LNCAP (cell line): Measurements from ENCODE around the gene RAP1GAP.

Experiments used
- TF ChIP-seq, protein P1 (sequence below): fragments of 450-650 bp; IDR thresholded peaks from 2 replicates; pipeline ENCODE4 v1.5.1; 2017; ENCODE audit warnings: mild to moderate bottlenecking

Gene RAP1GAP

DNA sequence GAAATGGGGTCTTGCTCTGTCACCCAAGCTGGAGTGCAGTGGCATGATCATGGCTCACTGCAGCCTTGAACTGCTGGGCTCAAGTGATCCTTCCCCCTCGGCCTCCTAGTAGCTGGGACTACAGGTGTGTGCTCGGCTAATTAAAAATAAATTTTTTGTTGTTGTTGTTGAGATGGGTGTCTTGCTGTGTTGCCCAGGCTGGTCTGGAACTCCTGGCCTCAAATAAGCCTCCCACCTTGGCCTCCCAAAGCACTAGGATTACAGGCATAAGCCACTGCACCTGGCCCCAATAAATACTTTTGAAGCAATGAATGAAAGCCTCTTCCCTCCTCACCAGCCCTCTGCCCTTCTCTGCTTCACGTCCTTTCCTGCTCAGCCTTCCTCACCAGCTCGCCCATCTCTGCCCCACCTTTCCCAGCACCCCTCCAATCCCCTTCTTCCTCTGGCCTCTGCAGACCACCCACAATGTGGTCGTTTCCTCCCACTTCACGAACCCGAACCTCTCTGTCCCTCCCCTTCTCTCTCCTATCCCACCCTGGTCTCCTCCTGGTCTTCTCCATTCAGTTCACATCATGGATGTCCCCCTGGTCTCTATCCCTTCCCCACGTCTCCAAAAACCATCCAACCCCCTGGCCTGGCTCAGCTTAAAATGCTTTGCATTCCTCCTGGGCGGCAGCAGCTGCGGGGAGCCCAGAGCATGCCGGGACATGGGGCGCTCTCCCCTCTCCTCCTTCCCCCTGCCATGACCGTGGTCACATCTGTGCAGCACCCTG, 38.4 kb downstream of the RAP1GAP start:
- TF ChIP-seq, protein P1, sequence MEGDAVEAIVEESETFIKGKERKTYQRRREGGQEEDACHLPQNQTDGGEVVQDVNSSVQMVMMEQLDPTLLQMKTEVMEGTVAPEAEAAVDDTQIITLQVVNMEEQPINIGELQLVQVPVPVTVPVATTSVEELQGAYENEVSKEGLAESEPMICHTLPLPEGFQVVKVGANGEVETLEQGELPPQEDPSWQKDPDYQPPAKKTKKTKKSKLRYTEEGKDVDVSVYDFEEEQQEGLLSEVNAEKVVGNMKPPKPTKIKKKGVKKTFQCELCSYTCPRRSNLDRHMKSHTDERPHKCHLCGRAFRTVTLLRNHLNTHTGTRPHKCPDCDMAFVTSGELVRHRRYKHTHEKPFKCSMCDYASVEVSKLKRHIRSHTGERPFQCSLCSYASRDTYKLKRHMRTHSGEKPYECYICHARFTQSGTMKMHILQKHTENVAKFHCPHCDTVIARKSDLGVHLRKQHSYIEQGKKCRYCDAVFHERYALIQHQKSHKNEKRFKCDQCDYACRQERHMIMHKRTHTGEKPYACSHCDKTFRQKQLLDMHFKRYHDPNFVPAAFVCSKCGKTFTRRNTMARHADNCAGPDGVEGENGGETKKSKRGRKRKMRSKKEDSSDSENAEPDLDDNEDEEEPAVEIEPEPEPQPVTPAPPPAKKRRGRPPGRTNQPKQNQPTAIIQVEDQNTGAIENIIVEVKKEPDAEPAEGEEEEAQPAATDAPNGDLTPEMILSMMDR: no peak

DNA sequence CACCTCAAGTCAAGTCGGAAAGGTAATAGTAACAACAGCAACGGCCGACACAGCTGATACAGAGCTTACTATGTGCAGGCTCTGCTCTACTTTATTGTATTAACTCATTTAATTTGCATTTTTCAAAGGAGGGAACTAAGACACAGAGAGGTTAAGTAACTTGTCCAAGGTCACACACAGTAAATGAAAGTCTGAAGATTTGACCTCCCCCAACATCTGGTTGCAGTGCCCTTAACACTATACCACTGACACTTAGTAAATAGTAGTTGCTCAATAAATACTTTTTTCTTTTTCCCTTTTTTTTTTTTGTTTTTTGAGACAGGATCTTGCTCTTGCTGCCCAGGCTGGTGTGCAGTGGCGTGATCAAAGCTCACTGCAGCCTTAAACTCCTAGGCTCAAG, 39.2 kb downstream of the RAP1GAP start:
- TF ChIP-seq, protein P1: no peak

DNA sequence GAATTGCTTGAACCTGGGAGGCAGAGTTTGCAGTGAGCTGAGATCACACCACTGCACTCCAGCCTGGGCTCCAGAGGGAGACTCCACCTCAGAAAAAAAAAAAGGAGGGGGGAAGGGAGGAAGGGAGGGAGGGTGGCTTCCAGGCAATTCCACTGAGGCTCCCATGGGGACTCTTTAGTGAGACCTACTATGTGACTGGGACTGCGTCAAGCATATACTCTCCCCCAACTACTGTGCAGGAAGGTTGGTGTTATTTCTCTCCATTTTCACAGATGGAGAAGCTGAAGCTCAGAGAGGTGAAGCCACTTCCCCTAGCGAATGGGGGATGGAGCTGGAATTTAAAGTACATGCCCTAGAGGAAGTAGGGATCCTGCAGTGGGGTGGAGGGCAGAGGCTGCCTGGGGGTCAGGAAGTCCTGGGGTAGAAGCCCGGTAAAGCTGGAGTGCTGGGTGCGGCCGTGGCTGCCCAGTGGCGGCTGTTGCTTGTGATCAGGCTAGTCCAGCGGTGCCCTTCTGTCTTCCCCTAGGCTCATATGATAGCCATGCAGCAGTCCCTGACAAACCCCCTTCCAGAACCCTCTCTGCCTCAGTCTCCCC, 40.3 kb downstream of the RAP1GAP start:
- TF ChIP-seq, protein P1: no peak

DNA sequence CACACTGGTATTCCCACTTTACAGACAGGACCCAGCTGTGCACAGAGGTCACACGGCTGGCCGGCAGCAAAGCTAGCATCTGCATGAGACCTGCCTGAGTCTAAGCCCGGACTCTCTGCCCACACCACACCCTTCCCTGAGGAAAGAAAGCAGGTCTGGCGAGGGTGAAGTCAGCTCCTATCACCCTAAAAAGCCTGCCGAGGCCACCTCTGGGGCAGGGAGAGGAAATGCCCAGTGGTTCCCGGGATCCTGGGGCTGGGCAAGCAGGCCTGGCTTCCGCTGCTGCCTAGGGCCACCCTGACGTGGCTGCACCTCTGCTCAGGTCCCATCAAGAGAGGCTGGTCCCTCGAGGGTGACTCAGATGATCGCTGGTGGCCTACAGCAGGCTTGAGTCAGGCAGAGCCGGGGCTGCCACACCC, 42.2 kb downstream of the RAP1GAP start:
- TF ChIP-seq, protein P1: no peak

DNA sequence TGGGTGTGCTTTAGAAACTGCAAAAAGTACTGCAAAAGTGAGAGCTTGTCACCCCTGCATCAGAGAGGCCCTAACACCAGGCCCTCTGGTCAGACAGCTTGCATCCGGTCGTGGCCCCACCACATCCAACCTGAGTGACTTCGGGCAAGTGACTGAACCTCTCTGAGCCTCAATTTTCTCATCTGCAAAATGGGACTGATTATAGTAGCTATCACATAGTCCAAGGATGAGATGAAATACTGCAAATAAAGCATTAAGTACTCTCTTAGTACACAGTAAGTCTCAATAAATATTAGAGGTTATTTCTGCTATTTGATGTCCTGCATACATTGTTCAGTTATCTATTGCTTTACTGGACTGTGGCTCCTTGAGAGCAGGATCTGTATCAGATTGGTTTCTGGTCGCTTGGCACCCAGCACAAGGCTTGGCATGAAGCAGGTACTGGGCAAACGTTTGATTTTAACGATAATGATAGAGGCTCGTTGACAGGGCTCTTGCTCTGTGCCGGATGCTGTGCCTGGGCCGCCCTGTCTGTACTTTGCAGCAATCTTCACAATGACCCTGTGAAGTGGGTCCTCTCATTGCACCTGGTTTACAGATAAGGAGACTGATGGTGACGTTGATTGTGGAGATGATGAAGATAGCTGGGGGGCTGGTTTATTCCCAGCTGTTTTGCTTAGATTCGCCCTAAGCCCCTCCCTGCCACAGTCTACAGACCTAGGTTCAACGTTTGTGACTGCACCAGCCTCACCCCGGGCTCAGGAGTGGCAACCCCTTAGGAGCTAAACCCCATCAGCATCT, 43.6 kb downstream of the RAP1GAP start:
- TF ChIP-seq, protein P1: no peak

DNA sequence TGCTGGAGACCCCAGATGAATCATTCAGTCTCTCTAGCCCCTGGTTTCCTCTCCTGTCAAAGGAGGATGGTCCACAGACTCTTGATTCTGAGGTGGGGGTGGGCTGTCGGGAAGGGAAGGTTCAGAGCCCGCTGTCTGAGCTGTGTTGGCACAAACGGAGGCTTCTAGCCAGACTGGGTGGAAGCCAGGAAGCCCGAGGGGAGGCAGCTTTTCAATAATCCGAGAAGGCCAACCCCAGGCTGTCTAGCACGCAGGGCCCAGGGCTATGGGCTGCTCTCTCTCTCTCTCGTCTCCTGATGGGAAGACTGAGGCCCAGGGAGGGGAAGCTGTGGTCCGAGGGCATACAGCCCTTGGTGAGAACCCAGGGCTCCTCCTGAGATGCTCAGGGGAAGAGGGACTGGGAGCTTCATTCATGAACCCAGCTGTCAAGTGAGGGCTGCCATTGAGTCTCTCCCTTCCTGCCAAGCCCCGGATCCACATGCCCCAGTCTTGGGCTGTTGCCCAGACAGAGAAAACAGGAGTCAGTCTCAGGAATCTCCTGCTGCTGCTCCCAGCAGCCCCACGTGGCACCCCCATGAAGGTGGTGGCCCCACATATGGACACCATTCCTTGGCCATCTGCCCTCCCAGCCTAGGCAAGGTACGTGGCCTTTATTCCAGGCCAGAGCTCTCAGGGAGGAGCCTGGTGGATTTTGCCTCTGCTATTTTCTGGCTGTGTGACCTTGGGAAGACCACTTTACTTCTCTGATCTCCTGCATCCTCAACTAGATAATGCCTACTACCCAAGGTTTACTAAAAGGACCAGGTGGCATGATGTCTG, 44.4 kb downstream of the RAP1GAP start:
- TF ChIP-seq, protein P1: no peak

DNA sequence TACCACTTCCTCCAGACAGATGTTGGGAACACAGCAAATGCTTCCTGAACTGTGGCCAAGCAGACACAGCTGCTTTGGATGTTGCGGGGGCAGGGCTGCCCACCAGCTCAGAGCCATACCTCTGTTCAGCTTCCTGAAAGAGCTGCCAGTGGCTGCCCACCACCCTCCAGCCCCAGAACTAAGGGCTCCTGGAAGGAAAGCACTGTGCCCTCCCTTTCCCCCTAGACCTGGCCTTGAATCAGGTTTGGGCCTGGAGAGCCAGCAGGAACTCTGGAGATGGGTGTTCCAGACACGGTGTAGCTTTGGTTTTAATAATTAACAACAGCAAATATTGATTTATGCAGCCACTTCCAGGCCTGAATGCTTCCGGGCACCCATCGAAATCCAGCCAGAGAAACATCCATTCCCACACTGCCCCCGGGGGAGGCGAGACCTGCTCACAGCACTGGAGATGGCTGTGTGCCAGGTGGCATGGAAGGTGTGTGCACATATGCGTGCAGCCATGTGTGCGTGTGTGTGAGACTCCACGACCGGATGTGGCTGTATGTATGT, 45.7 kb downstream of the RAP1GAP start:
- TF ChIP-seq, protein P1: no peak
